HG02763 (cell line): Measurements from ENCODE around the gene AGPAT2.

ENCODE experiments used
- ATAC-seq: cut with Tn5 transposase; IDR thresholded peaks from one replicate; pipeline ENCODE4 v1.9.1; 2021; ENCODE audit warnings: mild to moderate bottlenecking, moderate library complexity; ENCODE audit not compliant: unreplicated experiment

AGPAT2 gene

GRCh38 chr9:136703276-136703860 is 16.1 kb upstream of the AGPAT2 start:
- ATAC-seq = no peak

GRCh38 chr9:136701668-136702053 is 14.4 kb upstream of the AGPAT2 start:
- ATAC-seq = no peak

GRCh38 chr9:136700959-136701667 is 13.9 kb upstream of the AGPAT2 start:
- no peak for ATAC-seq

GRCh38 chr9:136700304-136700703 is 13.0 kb upstream of the AGPAT2 start:
- ATAC-seq = no peak

- ATAC-seq = no peak
Measured at GRCh38 chr9:136698635-136699246, 11.5 kb upstream of the AGPAT2 start.

- no peak for ATAC-seq
Measured at GRCh38 chr9:136697821-136698526, 10.7 kb upstream of the AGPAT2 start.

- ATAC-seq = no peak
Measured at GRCh38 chr9:136697146-136697820, 10.0 kb upstream of the AGPAT2 start.

- ATAC-seq = no peak
Measured at GRCh38 chr9:136696502-136696901, 9.2 kb upstream of the AGPAT2 start.

- no peak for ATAC-seq
Measured at GRCh38 chr9:136695955-136696354, 8.7 kb upstream of the AGPAT2 start.

- ATAC-seq = no peak
Measured at GRCh38 chr9:136695435-136695895, 8.2 kb upstream of the AGPAT2 start.

GRCh38 chr9:136694872-136695247 is 7.6 kb upstream of the AGPAT2 start:
- no peak for ATAC-seq

- no peak for ATAC-seq
Measured at GRCh38 chr9:136694163-136694871, 7.1 kb upstream of the AGPAT2 start.

- no peak for ATAC-seq
Measured at GRCh38 chr9:136693490-136694162, 6.4 kb upstream of the AGPAT2 start.

GRCh38 chr9:136693135-136693489 is 5.9 kb upstream of the AGPAT2 start:
- no peak for ATAC-seq

- ATAC-seq = no peak
Measured at GRCh38 chr9:136692185-136693134, 5.2 kb upstream of the AGPAT2 start.

- no peak for ATAC-seq
Measured at GRCh38 chr9:136691316-136692184, 4.3 kb upstream of the AGPAT2 start.

- no peak for ATAC-seq
Measured at GRCh38 chr9:136690806-136691261, 3.6 kb upstream of the AGPAT2 start.
